ENCODE results near the gene MTR.

GRCh38 chr1:236942431-236942830 is 147.3 kb downstream of the MTR start:
- TF ChIP-seq POLR2A (IDR thresholded peaks at IDR 0.05; ENCODE audit: low read length) (no peak), CTCF (IDR thresholded peaks at IDR 0.05) (no peak)
